Measurements from ENCODE around the gene EPHA2. TPM values are rescaled to one million over a fixed set of nuclear protein-coding genes. Genes with fewer than 3 reads are reported as not detected.

The EPHA2 gene
- polyA plus RNA-seq, 2 of the 4 experiments (the other 2 are of a cell fraction): 59.3 to 93.2 TPM

GRCh38 chr1:16177306-16177705, 21.4 kb upstream of the EPHA2 start:
- POLR2A ChIA-PET: no interaction called here
- FAIRE-seq (no peak), ATAC-seq (no peak), DNase-seq (ENCODE audit: low read depth in 1 of 2, low spot score in 1 of 2) (no peak)
- WGBS (ENCODE audit: missing lambda C conversion rate): 96% methylated on average over 4 of the region's 4 CpGs
- Histone ChIP-seq H3K27ac (peak overlapping the region; percentile 96 to 97), H3K4me1 (peaks cover 96% of the 10 kb centered on the region), H3K9me3 (peaks cover 3% of the 10 kb centered on the region; the same call in 1 of the 3 replicates), H3K4me2 (peak overlapping the region; percentile 72; the same call in 2 of the 3 replicates), H3K4me3 (no peak overlapping the region)
- CTCF ChIA-PET: interaction anchor here (2.8 kb wide), 1 partner anchor 98 kb away, joined by 16 read pairs; no protein-coding TSS in a partner anchor
- no peak for TF ChIP-seq MAX (IDR thresholded peaks at IDR 0.05)
- no peak for TF ChIP-seq CHD2 (IDR thresholded peaks at IDR 0.05; ENCODE audit: low read length, partially characterized antibody)
- no peak for TF ChIP-seq KDM5A (IDR thresholded peaks at IDR 0.05)
- TF ChIP-seq CHD4 (IDR thresholded peaks at IDR 0.05; ENCODE audit: borderline replicate concordance): no peak
- TF ChIP-seq BCL3 (IDR thresholded peaks at IDR 0.05): no peak
- TF ChIP-seq SMC3 (IDR thresholded peaks at IDR 0.05): no peak
- TF ChIP-seq HOXA7 (CRISPR knock-in tag; IDR thresholded peaks at IDR 0.05): no peak
- TF ChIP-seq RCOR1 (IDR thresholded peaks at IDR 0.05; ENCODE audit: low read depth, low read length): no peak
- no peak for TF ChIP-seq HOXB13 (CRISPR knock-in tag; IDR thresholded peaks at IDR 0.05; ENCODE audit: low read depth)
- TF ChIP-seq TFCP2L1 (CRISPR knock-in tag; IDR thresholded peaks at IDR 0.05): no peak

GRCh38 chr1:16176653-16177052, 20.8 kb upstream of the EPHA2 start:
- no peak overlapping the region for H3K4me3 ChIP-seq
- DNase-seq (ENCODE audit: low read depth in 1 of 2, low spot score in 1 of 2) (no peak), FAIRE-seq (no peak), ATAC-seq (no peak)
- TF ChIP-seq FOSB (CRISPR knock-in tag; IDR thresholded peaks at IDR 0.05) (no peak), RNF2 (IDR thresholded peaks at IDR 0.05; ENCODE audit: borderline replicate concordance, low read depth) (no peak), EHMT2 (IDR thresholded peaks at IDR 0.05; ENCODE audit: low read depth) (no peak), MYC (IDR thresholded peaks at IDR 0.05; ENCODE audit: borderline replicate concordance, low read length) (no peak), EHF (CRISPR knock-in tag; IDR thresholded peaks at IDR 0.05) (no peak), CBX8 (IDR thresholded peaks at IDR 0.05) (no peak), CHD4 (IDR thresholded peaks at IDR 0.05; ENCODE audit: borderline replicate concordance) (no peak), RAD21 (conservative IDR thresholded peaks at IDR 0.05 in 1 of 2, IDR thresholded peaks at IDR 0.05 in 1 of 2) (no peak), CEBPB (IDR thresholded peaks at IDR 0.05) (no peak), HDAC2 (IDR thresholded peaks at IDR 0.05) (no peak), KDM1A (IDR thresholded peaks at IDR 0.05; ENCODE audit: low read depth) (no peak)
- H3K4me2 ChIP-seq: peak overlapping the region; percentile 72
- peaks cover 3% of the 10 kb centered on the region; the same call in 1 of the 3 replicates for H3K9me3 ChIP-seq
- peaks cover 99% of the 10 kb centered on the region for H3K4me1 ChIP-seq
- 75% methylated on average over 7 of the region's 7 CpGs for WGBS (ENCODE audit: missing lambda C conversion rate)
- ChIA-PET POLR2A (no interaction called here), CTCF (interaction anchor here (1.0 to 2.8 kb wide), 2 partner anchors 11 to 98 kb away, joined by 5 to 16 read pairs; no protein-coding TSS in a partner anchor)
- H3K27ac ChIP-seq: peak overlapping the region; percentile 96 to 97

GRCh38 chr1:16175610-16176553, 20.0 kb upstream of the EPHA2 start:
- FAIRE-seq: no peak
- ATAC-seq: peak; percentile 26 to 41; a peak in 3 of 6 replicates
- no peak overlapping the region for H3K4me3 ChIP-seq
- H3K4me2 ChIP-seq: peak overlapping the region; percentile 72
- peaks cover 3% of the 10 kb centered on the region; the same call in 1 of the 3 replicates for H3K9me3 ChIP-seq
- CTCF ChIA-PET: interaction anchor here (0.5 to 2.8 kb wide), 7 partner anchors 11 to 206 kb away, joined by 3 to 16 read pairs (median 5); partner anchors contain the start of gene EPHA2
- POLR2A ChIA-PET: interaction anchor here (1.5 kb wide), 1 partner anchor 19 kb away, joined by 4 read pairs; the partner anchor contains the start of gene EPHA2
- H3K27ac ChIP-seq: peak overlapping the region; percentile 96 to 97
- H3K4me1 ChIP-seq: peaks cover 96% of the 10 kb centered on the region
- WGBS (ENCODE audit: missing lambda C conversion rate): 12% methylated on average over 11 of the region's 24 CpGs
- DNase-seq (ENCODE audit: low read depth in 1 of 2, low spot score in 1 of 2): peak in 1 of 2 experiments; percentile 74
- no peak for TF ChIP-seq ZNF302 (CRISPR knock-in tag; IDR thresholded peaks at IDR 0.05)
- no peak for TF ChIP-seq PHF8 (IDR thresholded peaks at IDR 0.05; ENCODE audit: borderline replicate concordance, low read depth)
- no peak for TF ChIP-seq ELK1 (IDR thresholded peaks at IDR 0.05; ENCODE audit: low read depth, low read length)
- TF ChIP-seq NFE2L2 (conservative IDR thresholded peaks at IDR 0.05; ENCODE audit: low read length): no peak
- 0 out of 2 replicates have a peak, but pooled peaks have one; percentile 47 for TF ChIP-seq EHF (CRISPR knock-in tag; IDR thresholded peaks at IDR 0.05)
- peak; percentile 41; the same call in 1 of the 2 replicates for TF ChIP-seq GATA3 (IDR thresholded peaks at IDR 0.05; ENCODE audit: borderline replicate concordance)
- TF ChIP-seq RARB (CRISPR knock-in tag; IDR thresholded peaks at IDR 0.05): no peak
- TF ChIP-seq FOXS1 (CRISPR knock-in tag; IDR thresholded peaks at IDR 0.05): no peak
- no peak for TF ChIP-seq POLR2A (IDR thresholded peaks at IDR 0.05; ENCODE audit: low read length)
- no peak for TF ChIP-seq NR3C1 (IDR thresholded peaks at IDR 0.05)
- TF ChIP-seq TFCP2L1 (CRISPR knock-in tag; IDR thresholded peaks at IDR 0.05): 0 out of 2 replicates have a peak, but pooled peaks have one; percentile 37
- TF ChIP-seq SREBF2 (IDR thresholded peaks at IDR 0.05): no peak

All from A549 (cell line).